HepG2 (cell line): Measurements from ENCODE around the gene EARS2. TPM values are rescaled to one million over a fixed set of nuclear protein-coding genes. Genes with fewer than 3 reads are reported as not detected.

ENCODE experiments used
- CREB1 ChIP-seq, 2 experiments: fragments of 450-650 bp in 1 of 2; IDR thresholded peaks; 2 replicates each; pipeline ENCODE4 v1.6.1; 2016 to 2017; ENCODE audit warnings: control low read depth in 1 of 2, mild to moderate bottlenecking in 1 of 2, missing compliant biosample characterization in 1 of 2, missing genetic modification characterization in 1 of 2
- EHMT2 ChIP-seq: fragments of 200-600 bp; sonication (generic); IDR thresholded peaks from 2 replicates; pipeline ENCODE4 v1.7.0; 2017; ENCODE audit warnings: antibody characterized with exemption, low read depth, low read length, borderline replicate concordance
- HNF4A ChIP-seq: sonication (generic); formaldehyde crosslinking; IDR thresholded peaks from 2 replicates; pipeline ENCODE4 v1.4.0; 2020; ENCODE audit warnings: missing genetic modification reagents
- MAFK ChIP-seq, 2 experiments: IDR thresholded peaks in 1 of 2; conservative IDR thresholded peaks in 1 of 2; 2 replicates each; pipeline ENCODE4 v1.6.1; 2011; ENCODE audit warnings: improper control_type of control experiment in 2 of 2, low read length in 2 of 2
- MBNL3 ChIP-seq: fragments of 250-450 bp; sonication (Bioruptor Pico); conservative IDR thresholded peaks from 2 replicates; pipeline ENCODE4 v1.8.0; 2022; ENCODE audit warnings: mild to moderate bottlenecking, inconsistent platforms
- POGZ ChIP-seq: sonication (generic); formaldehyde crosslinking; IDR thresholded peaks from 2 replicates; pipeline ENCODE4 v1.4.0; 2020; ENCODE audit warnings: mild to moderate bottlenecking, missing genetic modification reagents
- PTBP1 ChIP-seq: fragments of 200-400 bp; formaldehyde crosslinking; IDR thresholded peaks from 2 replicates; pipeline ENCODE4 v1.6.1; 2018; ENCODE audit warnings: low read length, low read depth; ENCODE audit not compliant: poor library complexity, severe bottlenecking
- RORA ChIP-seq: sonication (generic); formaldehyde crosslinking; IDR thresholded peaks from 2 replicates; pipeline ENCODE4 v1.5.0; 2020; ENCODE audit warnings: mild to moderate bottlenecking, missing genetic modification reagents, moderate library complexity
- SAP130 ChIP-seq: IDR thresholded peaks from 2 replicates; pipeline ENCODE4 v1.6.1; 2016; ENCODE audit warnings: low read depth
- SIN3B ChIP-seq: fragments of 150-350 bp; IDR thresholded peaks from 2 replicates; pipeline ENCODE4 v1.6.1; 2014; ENCODE audit warnings: low read length
- SIX4 ChIP-seq: sonication (generic); formaldehyde crosslinking; IDR thresholded peaks from 2 replicates; pipeline ENCODE4 v1.4.0; 2020; ENCODE audit warnings: missing genetic modification reagents
- TBX2 ChIP-seq: sonication (generic); formaldehyde crosslinking; IDR thresholded peaks from 2 replicates; pipeline ENCODE4 v1.5.0; 2020; ENCODE audit warnings: missing genetic modification reagents, mild to moderate bottlenecking, borderline replicate concordance
- ZSCAN29 ChIP-seq: sonication (generic); formaldehyde crosslinking; conservative IDR thresholded peaks from 2 replicates; pipeline ENCODE4 v1.4.0; 2020; ENCODE audit warnings: mild to moderate bottlenecking, missing genetic modification reagents
- polyA plus RNA-seq, 8 experiments: library from polyadenylated mRNA; depleted of rRNA in 3 of 8; stranded (reverse) in 7 of 8; unstranded in 1 of 8; fragments of >200 nt; fragmentation: Illumina TruSeq in 4 of 8; extraction: Trizol in 4 of 8; gene quantifications; 2 replicates each; pipeline versions ENCODE4 v1.2.1 to v1.2.3, GENCODE V29; 2011 to 2016; ENCODE audit warnings: low read depth in 4 of 8, missing spikeins in 1 of 8, mixed read lengths in 1 of 8; ENCODE audit not compliant: insufficient read depth in 1 of 8
- total RNA-seq, 5 experiments: library from RNA; depleted of rRNA; stranded (reverse); fragments of >200 nt; fragmentation: Illumina TruSeq; extraction: Trizol; gene quantifications; 2 replicates each; pipeline ENCODE4 v1.2.3, GENCODE V29; 2016; ENCODE audit warnings: low read depth in 1 of 5
- TF ChIP-seq, protein P1 (sequence below): sonication (generic); formaldehyde crosslinking; IDR thresholded peaks from 2 replicates; pipeline ENCODE4; 2020; ENCODE audit warnings: missing genetic modification reagents, mild to moderate bottlenecking, borderline replicate concordance
- TF ChIP-seq, protein P2 (sequence below): sonication (generic); formaldehyde crosslinking; IDR thresholded peaks from one replicate; pipeline ENCODE4 v1.5.1; 2020; ENCODE audit warnings: mild to moderate bottlenecking, missing genetic modification reagents; ENCODE audit errors: not compliant biosample characterization
- TF ChIP-seq, protein P3 (sequence below): sonication (generic); formaldehyde crosslinking; IDR thresholded peaks from 2 replicates; pipeline ENCODE4 v1.4.0; 2020; ENCODE audit warnings: missing genetic modification reagents, low read depth, mild to moderate bottlenecking, borderline replicate concordance

The EARS2 gene
- total and polyA plus RNA-seq, 2 of the 13 experiments (the other 11 are each of a cell fraction or from before 2014, with no cell fraction given): 49.4 to 80.4 TPM

- TF ChIP-seq SIN3B (peak; percentile 79), CREB1 (IDR thresholded peaks at IDR 0.05) (peak; percentile 95), CREB1 (CRISPR knock-in tag; IDR thresholded peaks at IDR 0.05) (peak; percentile 99), POGZ (CRISPR knock-in tag) (peak; percentile 98), TBX2 (CRISPR knock-in tag) (peak; percentile 92; the same call in 1 of the 2 replicates), SIX4 (0 out of 2 replicates have a peak, but pooled peaks have one; percentile 39), ZSCAN29 (CRISPR knock-in tag) (peak; percentile 42; the same call in 1 of the 2 replicates), PTBP1 (peak; percentile 84), MBNL3 (CRISPR knock-in tag) (no peak), SAP130 (CRISPR knock-in tag) (peak; percentile 100), EHMT2 (no peak; the same call in 1 of the 2 replicates), HNF4A (CRISPR knock-in tag) (no peak; the same call in 1 of the 2 replicates), RORA (CRISPR knock-in tag) (no peak), MAFK (conservative IDR thresholded peaks at IDR 0.05 in 1 of 2, IDR thresholded peaks at IDR 0.05 in 1 of 2; ENCODE audit: low read length in 2 of 2) (no peak)
- TF ChIP-seq, protein P1, sequence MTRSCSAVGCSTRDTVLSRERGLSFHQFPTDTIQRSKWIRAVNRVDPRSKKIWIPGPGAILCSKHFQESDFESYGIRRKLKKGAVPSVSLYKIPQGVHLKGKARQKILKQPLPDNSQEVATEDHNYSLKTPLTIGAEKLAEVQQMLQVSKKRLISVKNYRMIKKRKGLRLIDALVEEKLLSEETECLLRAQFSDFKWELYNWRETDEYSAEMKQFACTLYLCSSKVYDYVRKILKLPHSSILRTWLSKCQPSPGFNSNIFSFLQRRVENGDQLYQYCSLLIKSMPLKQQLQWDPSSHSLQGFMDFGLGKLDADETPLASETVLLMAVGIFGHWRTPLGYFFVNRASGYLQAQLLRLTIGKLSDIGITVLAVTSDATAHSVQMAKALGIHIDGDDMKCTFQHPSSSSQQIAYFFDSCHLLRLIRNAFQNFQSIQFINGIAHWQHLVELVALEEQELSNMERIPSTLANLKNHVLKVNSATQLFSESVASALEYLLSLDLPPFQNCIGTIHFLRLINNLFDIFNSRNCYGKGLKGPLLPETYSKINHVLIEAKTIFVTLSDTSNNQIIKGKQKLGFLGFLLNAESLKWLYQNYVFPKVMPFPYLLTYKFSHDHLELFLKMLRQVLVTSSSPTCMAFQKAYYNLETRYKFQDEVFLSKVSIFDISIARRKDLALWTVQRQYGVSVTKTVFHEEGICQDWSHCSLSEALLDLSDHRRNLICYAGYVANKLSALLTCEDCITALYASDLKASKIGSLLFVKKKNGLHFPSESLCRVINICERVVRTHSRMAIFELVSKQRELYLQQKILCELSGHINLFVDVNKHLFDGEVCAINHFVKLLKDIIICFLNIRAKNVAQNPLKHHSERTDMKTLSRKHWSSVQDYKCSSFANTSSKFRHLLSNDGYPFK (CRISPR knock-in tag): peak; percentile 96
- TF ChIP-seq, protein P2, sequence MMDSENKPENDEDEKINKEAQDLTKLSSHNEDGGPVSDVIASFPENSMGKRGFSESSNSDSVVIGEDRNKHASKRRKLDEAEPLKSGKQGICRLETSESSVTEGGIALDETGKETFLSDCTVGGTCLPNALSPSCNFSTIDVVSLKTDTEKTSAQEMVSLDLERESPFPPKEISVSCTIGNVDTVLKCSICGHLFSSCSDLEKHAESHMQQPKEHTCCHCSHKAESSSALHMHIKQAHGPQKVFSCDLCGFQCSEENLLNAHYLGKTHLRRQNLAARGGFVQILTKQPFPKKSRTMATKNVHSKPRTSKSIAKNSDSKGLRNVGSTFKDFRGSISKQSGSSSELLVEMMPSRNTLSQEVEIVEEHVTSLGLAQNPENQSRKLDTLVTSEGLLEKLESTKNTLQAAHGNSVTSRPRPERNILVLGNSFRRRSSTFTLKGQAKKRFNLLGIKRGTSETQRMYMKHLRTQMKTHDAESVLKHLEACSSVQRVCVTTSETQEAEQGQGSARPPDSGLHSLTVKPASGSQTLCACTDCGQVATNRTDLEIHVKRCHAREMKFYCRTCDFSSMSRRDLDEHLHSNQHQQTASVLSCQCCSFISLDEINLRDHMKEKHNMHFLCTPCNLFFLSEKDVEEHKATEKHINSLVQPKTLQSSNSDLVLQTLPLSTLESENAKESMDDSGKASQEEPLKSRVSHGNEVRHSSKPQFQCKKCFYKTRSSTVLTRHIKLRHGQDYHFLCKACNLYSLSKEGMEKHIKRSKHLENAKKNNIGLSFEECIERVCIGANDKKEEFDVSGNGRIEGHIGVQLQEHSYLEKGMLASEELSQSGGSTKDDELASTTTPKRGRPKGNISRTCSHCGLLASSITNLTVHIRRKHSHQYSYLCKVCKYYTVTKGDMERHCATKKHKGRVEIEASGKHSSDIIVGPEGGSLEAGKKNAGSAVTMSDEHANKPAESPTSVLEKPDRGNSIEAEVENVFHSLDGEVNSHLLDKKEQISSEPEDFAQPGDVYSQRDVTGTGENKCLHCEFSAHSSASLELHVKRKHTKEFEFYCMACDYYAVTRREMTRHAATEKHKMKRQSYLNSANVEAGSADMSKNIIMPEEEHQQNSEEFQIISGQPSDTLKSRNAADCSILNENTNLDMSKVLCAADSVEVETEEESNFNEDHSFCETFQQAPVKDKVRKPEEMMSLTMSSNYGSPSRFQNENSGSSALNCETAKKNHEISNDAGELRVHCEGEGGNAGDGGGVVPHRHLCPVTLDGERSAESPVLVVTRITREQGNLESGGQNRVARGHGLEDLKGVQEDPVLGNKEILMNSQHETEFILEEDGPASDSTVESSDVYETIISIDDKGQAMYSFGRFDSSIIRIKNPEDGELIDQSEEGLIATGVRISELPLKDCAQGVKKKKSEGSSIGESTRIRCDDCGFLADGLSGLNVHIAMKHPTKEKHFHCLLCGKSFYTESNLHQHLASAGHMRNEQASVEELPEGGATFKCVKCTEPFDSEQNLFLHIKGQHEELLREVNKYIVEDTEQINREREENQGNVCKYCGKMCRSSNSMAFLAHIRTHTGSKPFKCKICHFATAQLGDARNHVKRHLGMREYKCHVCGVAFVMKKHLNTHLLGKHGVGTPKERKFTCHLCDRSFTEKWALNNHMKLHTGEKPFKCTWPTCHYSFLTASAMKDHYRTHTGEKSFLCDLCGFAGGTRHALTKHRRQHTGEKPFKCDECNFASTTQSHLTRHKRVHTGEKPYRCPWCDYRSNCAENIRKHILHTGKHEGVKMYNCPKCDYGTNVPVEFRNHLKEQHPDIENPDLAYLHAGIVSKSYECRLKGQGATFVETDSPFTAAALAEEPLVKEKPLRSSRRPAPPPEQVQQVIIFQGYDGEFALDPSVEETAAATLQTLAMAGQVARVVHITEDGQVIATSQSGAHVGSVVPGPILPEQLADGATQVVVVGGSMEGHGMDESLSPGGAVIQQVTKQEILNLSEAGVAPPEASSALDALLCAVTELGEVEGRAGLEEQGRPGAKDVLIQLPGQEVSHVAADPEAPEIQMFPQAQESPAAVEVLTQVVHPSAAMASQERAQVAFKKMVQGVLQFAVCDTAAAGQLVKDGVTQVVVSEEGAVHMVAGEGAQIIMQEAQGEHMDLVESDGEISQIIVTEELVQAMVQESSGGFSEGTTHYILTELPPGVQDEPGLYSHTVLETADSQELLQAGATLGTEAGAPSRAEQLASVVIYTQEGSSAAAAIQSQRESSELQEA: peak; percentile 96
- TF ChIP-seq, protein P3, sequence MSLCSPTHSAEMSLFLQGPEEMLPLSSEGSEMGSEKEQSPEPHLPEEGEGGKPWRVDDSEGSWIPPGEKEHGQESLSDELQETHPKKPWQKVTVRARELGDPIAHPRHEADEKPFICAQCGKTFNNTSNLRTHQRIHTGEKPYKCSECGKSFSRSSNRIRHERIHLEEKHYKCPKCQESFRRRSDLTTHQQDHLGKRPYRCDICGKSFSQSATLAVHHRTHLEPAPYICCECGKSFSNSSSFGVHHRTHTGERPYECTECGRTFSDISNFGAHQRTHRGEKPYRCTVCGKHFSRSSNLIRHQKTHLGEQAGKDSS: peak; percentile 20; the same call in 1 of the 2 replicates
These were observed at the start of gene EARS2, which contains the start of gene UBFD1 (continued) for GRCh38 chr16:23556881-23557778.
